ENCODE results near the gene SNX25.

SNX25 gene

GRCh38 chr4:185380320-185380719 is 170.9 kb downstream of the SNX25 start:
- no peak for DNase-seq

- peak; percentile 46 for DNase-seq
These were observed 172.1 kb downstream of the SNX25 start for GRCh38 chr4:185381288-185382196.

- DNase-seq, result no peak
These were observed 173.4 kb downstream of the SNX25 start for GRCh38 chr4:185382754-185383153.

- DNase-seq, result no peak
These were observed 174.1 kb downstream of the SNX25 start for GRCh38 chr4:185383451-185383850.

- no peak for DNase-seq
These were observed 174.7 kb downstream of the SNX25 start for GRCh38 chr4:185384061-185384460.

GRCh38 chr4:185384930-185385331 is 175.5 kb downstream of the SNX25 start:
- DNase-seq, result no peak

GRCh38 chr4:185387957-185388356 is 178.6 kb downstream of the SNX25 start:
- no peak for DNase-seq

GRCh38 chr4:185390941-185391340 is 181.5 kb downstream of the SNX25 start:
- DNase-seq, result no peak

- DNase-seq, result no peak
These were observed 182.8 kb downstream of the SNX25 start for GRCh38 chr4:185392156-185392555.

GRCh38 chr4:185394568-185395237 is 185.3 kb downstream of the SNX25 start:
- no peak for DNase-seq

GRCh38 chr4:185395238-185395955 is 186.0 kb downstream of the SNX25 start, which contains the start of gene LRP2BP:
Gene LRP2BP (minus strand): TSS chr4:185395924. CDS start chr4:185378186, 17,738 bp downstream.
- no peak for DNase-seq

GRCh38 chr4:185395956-185396723 is 186.7 kb downstream of the SNX25 start:
- DNase-seq, result peak; percentile 99

GRCh38 chr4:185396724-185397385 is 187.5 kb downstream of the SNX25 start, which contains the start of gene ANKRD37:
Gene ANKRD37 (plus strand): TSS chr4:185396841. CDS start chr4:185396924, 83 bp downstream.
- DNase-seq, result no peak

- DNase-seq, result no peak
These were observed 189.2 kb downstream of the SNX25 start for GRCh38 chr4:185398618-185399017.

GRCh38 chr4:185399466-185399865 is 190.1 kb downstream of the SNX25 start:
- no peak for DNase-seq

GRCh38 chr4:185404031-185404430 is 194.6 kb downstream of the SNX25 start:
- DNase-seq, result no peak

- no peak for DNase-seq
These were observed 196.1 kb downstream of the SNX25 start for GRCh38 chr4:185405296-185405999.

GRCh38 chr4:185408432-185408831 is 199.0 kb downstream of the SNX25 start:
- no peak for DNase-seq

- no peak for DNase-seq
These were observed 202.5 kb downstream of the SNX25 start for GRCh38 chr4:185411849-185412248.

GRCh38 chr4:185412412-185412811 is 203.0 kb downstream of the SNX25 start:
- DNase-seq, result no peak
